Activated CD4-positive, CD25-positive, alpha-beta regulatory T cell treated with anti-CD3 and anti-CD28 coated beads, Interleukin-2, amount 50 U/mL, for 24 hours (primary cell): ENCODE measurements around the gene C3orf52.
"Not testable (repeated sequence)": the region's sequence is repeated elsewhere in the genome, so short reads cannot be mapped to it uniquely, and the experiment has no call there.

Experiments
- ATAC-seq, 2 donors: fragments of 150-1000 bp; cut with Tn5 transposase; one replicate each; pipeline ENCODE4 v1.10.0; 2021; ENCODE audit warnings: mild to moderate bottlenecking in 1 of 2, moderate library complexity in 1 of 2

C3orf52 gene, protein sequence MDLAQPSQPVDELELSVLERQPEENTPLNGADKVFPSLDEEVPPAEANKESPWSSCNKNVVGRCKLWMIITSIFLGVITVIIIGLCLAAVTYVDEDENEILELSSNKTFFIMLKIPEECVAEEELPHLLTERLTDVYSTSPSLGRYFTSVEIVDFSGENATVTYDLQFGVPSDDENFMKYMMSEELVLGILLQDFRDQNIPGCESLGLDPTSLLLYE

GRCh38 chr3:112086076-112086854 is at the start of gene C3orf52:
TSS of gene C3orf52 (plus strand) at chr3:112086389. CDS start at chr3:112086408, 19 bp downstream.
- ATAC-seq = peak; percentile 82 to 90

GRCh38 chr3:112037194-112037593 is 49.0 kb upstream of the C3orf52 start:
- not testable (repeated sequence) for ATAC-seq

GRCh38 chr3:112038863-112039262 is 47.3 kb upstream of the C3orf52 start:
- ATAC-seq = no peak

DNA sequence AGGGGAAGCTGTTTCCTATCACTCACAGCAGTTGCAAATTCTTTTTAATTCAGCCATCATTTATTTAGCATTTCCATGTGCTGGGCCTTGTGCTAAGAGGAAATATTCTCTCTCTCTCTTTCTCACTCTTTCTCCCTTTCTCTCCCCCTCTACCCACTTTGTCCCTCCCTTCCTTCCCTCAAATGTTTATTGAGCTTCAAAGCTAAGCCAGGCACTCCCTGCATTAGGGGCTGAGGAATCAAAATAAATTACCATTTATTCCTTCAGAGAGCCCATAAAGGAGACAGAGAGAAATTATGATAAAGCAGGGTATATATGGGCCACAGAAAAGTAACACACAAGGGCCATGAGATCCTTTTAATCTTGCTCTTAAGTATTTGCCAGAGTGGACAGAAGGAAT is 44.9 kb upstream of the C3orf52 start:
- no peak for ATAC-seq

- no peak for ATAC-seq
Observed at GRCh38 chr3:112042842-112043280, 43.3 kb upstream of the C3orf52 start.

GRCh38 chr3:112043621-112044201 is 42.5 kb upstream of the C3orf52 start:
- peak; percentile 80 to 88 for ATAC-seq

- no peak for ATAC-seq
Observed at GRCh38 chr3:112046599-112046998, 39.6 kb upstream of the C3orf52 start.

DNA sequence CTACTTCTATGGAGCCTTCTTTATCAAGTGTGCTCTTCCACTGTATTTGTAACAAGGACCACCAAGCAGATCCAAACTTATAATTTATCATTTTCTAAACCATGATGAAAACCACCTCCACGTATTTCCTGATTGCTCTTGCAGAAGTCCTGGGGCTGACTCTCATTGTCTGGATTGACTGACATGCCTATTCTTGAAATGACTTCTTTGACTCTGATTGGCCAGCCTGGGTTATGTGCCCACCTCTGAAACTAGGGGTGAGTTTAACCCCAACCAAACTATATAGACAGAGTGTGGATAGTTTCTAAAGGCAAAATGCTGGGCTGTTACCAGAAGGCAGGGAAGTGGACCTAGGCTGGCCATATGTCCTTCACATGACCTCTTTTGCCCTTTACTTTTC is 38.9 kb upstream of the C3orf52 start:
- ATAC-seq = no peak

DNA sequence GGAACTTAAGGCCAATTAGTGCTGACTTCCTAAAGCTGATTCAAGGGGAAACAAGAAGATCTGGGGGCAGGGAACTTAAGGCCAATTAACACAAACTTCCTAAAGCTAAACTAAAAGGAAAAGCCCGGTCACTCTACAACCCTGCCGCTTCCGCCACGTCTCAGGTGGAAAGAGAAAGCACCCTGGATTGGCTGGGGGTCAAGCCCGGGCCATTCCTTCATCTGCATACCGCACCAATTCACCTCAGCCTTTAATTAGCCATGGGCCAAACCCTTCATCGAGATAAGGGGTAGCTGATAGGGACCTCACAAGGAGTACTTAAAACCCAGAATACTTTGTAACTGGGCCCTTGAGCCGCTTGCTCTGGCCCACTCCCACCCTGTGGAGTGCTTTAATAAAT is 37.3 kb upstream of the C3orf52 start:
- ATAC-seq = no peak

GRCh38 chr3:112053229-112053628 is 33.0 kb upstream of the C3orf52 start:
- no peak for ATAC-seq

- peak; percentile 94 for ATAC-seq
Observed at GRCh38 chr3:112056451-112056929, 29.7 kb upstream of the C3orf52 start.

- ATAC-seq = no peak
Observed at GRCh38 chr3:112059497-112059896, 26.7 kb upstream of the C3orf52 start.

DNA sequence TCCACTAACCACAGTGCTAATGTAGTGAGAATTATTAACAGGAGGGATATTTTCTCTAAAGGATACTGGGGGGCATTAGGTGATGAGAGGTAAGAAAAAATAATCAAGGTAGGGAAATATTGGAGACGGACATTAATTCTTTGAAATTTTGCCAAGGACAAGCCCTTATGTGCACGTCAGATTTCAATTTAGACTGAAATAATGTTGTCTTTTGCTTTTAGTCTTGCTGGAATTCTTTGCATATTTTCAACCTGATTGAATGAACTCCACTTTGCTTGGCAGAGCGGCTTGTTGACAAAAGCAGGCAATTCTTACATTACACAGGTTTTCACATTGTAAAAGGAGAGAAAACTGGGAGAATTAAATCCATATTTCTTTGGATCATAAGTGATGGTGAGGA is 25.0 kb upstream of the C3orf52 start:
- ATAC-seq = no peak

- ATAC-seq = not testable (repeated sequence)
Observed at GRCh38 chr3:112072387-112073060, 13.7 kb upstream of the C3orf52 start.

DNA sequence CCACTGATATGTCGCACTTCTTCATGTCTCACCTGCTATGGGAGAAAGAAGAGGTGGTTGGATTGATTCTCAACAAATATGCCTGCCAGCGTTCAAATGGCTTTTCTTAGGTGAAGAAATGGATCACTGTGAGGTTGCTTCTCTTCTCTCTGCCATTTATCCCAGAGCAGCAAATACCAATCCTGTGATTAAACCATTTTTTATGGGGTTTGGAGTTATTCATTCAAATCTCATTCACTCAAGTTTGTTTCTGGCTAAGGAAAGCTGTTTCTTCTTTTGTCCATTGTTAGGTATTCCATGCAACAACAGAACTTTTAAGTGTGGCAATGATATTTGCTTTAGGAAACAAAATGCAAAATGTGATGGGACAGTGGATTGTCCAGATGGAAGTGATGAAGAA is 12.2 kb upstream of the C3orf52 start:
- ATAC-seq = no peak

GRCh38 chr3:112074616-112075497 is 11.3 kb upstream of the C3orf52 start:
- peak; percentile 58 to 78 for ATAC-seq

DNA sequence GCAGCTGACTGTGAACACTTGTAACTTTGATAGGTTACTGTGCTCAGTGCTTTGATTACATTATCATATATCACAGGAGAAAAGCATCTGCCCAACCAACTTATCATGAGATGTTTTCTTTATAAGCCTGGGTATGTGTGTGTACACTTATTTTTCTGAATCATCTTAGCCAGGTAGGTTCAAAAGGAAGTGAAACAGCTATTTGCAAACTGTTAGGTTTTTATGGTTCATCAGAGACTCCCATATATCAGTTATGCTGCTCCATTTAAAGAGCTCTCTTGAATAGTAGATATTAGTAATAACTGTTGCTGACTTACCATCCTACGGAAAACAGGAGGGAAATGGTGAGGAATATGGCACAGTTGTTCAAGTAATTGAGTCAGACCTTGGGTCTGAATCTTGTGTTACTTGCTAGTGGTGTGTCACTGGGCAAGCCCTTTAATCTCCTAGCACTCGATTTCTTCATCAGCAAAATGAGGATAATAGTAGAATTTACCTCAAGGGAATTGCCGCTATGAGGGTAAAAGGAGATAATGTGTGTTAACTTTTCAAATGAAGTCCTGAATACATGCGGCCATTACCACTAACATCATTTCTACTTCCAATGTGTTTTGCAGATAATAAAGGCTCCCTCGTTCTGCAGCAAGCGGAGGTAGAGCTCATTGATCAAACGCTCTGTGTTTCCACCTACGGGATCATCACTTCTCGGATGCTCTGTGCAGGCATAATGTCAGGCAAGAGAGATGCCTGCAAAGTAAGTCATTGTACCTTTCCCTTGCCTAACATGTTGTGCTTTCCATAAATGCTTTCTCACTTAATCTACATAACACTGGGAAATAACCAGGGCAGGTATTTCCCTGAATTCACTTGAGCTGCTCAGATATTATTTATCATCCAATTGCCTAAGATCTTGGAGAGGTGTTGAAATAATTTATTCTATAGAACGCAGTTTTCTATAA is 7.8 kb upstream of the C3orf52 start:
- no peak for ATAC-seq

- no peak for ATAC-seq
Observed at GRCh38 chr3:112083239-112083638, 3.0 kb upstream of the C3orf52 start.

DNA sequence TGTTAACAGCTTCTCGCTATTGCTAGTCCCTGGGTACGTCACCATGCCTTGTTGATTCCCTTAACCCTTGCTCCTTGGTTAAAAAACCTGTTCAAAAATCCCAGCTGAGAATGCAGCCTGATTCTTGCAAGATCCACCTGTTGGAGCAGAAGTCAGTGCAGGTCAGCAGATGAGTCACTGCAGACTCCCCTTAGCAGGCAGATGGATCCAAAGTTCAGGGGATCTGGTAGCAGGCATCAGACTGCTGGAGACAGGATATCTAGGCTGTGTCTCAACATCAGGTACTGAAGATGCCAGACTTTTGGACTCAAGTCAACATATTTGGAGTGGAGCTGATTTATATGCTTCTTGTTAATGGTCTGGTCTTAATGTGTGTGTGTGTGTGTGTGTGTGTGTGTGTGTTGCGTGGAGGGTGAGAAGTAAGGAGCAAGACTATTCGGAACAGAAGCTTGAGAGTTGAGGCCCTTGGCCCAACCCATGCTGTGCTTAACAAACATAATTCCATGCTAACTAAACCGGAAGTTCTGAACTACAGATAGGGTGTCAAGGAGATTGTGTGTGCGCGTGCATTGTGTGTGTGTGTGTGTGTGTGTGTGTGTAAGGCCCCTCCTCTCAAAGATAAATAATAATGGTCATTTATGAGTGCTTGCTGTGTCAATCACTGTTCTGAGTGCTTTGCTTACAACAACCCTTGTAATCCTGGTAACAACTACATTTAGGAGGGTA is 1.0 kb upstream of the C3orf52 start:
- ATAC-seq = no peak

DNA sequence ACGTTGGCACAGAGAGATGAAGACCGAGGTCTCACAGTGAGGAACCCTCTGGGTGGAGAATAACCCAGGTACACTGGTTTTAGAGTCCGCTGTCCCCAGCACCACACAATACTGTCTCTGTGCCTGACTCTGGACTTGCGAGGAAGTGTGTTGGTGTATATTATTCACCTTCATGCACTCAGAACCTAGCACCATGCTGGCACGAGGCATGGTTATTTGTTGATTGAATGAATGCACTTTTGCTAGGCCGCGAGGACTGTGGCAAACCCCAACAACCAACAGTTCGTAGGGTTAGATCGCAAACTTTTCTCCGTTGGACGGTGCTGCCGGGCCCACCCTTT is 484 bp upstream of the C3orf52 start:
- ATAC-seq = no peak
